NCI-H1105 treated with DMSO at 0.1 percent for 48 hours (cell line): Measurements from ENCODE around the gene TICAM2.

Source experiments
- DNase-seq: peaks from one replicate; lab custom pipeline; 2025; lab: John Stamatoyannopoulos, UW

TICAM2 gene

DNA sequence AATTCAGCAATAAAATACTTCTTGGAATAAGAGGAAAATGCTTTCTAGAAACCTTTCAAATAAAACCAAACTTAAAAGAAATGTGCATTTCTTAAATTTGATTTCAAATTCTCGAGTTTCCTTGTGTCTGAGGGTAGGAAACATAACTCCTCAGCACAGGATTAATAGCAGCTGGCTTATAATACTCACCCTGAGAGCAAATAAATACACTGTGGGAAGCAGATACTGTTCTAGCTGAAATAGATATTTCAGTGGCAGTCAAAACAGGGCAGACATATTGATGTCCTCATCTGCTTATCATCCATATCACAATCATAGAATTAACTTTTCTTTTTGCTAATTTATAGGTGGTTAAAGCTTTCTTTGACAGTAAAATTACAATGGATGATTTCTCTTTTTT lies 33.6 kb downstream of the TICAM2 start:
- no peak for DNase-seq

- no peak for DNase-seq
These were observed 37.0 kb downstream of the TICAM2 start for GRCh38 chr5:115565233-115565632.

- DNase-seq: no peak
These were observed 41.1 kb downstream of the TICAM2 start for GRCh38 chr5:115561176-115561575.

GRCh38 chr5:115559524-115559923 lies 42.8 kb downstream of the TICAM2 start:
- DNase-seq: no peak

GRCh38 chr5:115558388-115558956 lies 43.8 kb downstream of the TICAM2 start:
- DNase-seq: no peak

DNA sequence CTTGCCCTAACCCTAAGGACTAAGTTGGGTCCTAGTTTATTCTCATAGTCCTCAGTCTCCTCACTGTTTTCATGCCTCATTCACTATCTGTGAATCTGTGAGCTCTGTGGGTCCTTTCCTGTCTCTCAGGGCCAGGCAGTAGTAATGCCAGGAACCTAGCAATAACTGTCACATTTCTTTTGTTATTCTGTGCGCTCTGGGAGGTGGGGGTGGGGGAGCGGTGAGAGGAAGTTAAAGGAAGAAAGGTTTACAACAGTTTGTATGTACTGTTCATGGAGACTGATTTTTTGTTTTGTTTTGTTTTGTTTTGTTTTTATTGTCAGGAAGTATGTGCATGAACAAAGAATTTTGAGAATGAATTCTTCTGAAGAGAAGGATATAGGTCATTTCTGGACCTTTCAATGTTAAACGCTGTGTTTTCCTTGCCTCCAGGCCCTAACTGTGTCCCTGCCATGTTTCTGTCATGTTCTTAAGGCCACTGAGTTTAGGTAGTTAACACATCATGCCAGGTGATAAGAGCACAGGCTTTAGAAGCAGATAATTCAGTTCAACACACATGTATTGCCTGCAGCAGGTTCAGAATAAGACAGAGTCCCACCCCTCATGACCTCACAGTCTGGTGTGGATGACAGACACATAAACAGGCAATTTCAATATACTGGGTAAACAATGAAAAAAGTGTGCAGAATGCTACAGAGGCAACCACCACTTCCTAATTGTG lies 44.5 kb downstream of the TICAM2 start:
- DNase-seq: no peak

DNA sequence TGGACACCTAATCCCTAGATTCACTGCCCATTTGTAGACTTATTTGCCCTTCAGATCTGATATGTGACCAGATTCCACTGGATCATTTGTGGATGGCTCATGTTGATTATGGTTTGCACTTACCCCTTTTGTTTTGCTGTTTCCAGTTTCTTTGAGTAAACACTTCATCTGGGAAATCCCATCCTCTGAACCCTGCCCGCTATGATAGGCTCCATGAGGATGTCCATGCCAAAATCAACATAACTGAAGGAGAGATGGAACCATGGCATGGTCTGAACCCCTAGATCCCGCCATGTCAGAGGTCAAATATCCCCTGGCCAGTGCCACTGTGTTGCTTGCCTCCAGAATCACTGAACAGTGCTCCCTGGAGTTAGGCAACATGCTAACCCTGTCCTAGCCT lies 46.0 kb downstream of the TICAM2 start:
- DNase-seq: no peak

DNA sequence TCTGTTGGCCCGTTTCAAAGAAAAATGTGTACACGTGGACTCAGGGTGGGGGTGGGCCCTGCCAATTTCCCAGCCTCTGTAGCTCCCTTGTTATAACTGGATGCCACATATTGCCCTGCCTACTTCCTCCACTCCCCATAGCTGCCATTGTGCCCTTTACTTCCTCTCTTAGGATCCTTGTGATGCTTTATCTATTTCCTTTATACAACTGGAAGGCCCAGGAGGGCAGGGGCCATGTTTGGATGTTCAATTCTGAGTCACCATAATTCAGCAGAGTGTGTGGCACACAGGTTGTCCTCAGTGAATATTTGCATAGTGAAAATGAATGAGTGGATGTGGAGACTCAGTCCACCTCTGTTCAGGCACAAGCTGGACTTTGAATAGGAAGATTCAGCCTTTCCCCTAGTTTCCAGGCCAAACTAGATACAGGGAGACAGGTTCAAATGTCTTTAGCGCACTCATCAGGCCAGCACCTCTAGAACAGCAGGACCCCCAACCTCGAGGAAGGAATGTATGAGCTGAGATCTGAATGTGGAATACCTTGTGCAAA lies 47.1 kb downstream of the TICAM2 start:
- no peak for DNase-seq

DNA sequence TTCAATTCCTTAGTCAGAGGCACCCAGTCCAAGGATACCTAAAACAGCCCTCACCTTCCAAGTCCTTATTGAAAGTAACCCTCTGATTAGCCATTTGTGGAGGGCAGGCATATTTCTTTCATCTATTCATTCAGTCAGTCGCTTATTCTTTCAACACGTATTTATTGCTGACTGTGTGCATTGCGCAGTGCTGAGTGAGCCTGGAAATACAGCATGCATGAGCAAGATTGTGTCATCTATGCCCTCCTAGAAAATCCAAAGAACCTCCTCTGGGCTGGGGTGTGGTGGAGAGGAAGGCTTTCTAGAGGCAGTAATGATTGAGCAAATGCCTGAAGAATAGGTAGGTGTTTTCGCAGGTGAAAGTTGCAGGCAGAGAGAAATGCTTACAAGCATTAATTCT lies 49.2 kb downstream of the TICAM2 start:
- no peak for DNase-seq

GRCh38 chr5:115551415-115551814 lies 50.9 kb downstream of the TICAM2 start:
- no peak for DNase-seq

GRCh38 chr5:115549154-115549553 lies 53.1 kb downstream of the TICAM2 start:
- no peak for DNase-seq

DNA sequence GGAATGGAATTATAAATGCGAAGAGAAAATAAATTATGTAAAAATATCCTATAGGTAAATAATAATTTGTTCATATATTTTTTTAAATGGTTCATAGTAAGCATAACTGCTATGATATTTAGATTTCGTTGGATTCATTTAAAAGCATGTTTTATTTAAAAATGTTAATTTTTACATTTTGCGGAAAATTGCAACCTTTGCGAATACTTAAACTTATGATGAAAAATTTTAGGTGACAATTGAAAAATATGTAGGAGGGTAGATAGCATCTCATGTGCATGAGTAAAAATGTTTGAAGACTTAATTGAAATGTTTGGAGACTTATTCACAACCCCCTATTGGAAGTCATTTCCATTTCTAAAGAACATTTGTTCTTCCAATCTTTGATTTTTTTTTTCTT lies 53.6 kb downstream of the TICAM2 start:
- no peak for DNase-seq

DNA sequence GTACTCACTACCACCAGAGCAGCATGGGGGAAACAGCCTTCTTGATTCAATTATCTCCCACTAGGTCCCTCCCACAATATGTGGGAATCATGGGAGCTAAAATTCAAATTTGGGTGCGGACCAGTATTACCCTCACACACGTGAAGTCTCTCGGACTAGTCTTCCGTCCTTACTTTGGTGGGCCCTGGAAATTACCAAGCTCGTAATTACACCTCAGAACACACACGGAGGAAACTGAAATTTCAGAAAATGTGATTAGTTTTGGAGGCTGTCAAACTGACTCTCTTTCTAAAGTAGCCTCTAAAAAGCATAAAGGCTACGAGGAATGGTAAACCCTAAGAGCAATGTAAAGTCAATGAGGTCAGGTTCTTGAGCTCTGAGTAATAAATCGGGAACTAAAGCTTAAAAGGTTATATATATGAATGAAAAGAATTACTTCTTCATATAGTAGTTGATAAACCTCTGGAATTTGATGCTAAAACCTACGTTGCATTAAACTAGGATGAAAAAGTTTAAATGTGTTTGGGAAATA lies 56.9 kb downstream of the TICAM2 start:
- no peak for DNase-seq

- peak; percentile 80 for DNase-seq
These were observed 57.6 kb downstream of the TICAM2 start, which contains the start of gene FEM1C for GRCh38 chr5:115544436-115545350. Gene FEM1C (minus strand): TSS chr5:115544775. CDS start chr5:115543493, 1,282 bp downstream.

GRCh38 chr5:115544043-115544435 lies 58.2 kb downstream of the TICAM2 start:
- no peak for DNase-seq

DNA sequence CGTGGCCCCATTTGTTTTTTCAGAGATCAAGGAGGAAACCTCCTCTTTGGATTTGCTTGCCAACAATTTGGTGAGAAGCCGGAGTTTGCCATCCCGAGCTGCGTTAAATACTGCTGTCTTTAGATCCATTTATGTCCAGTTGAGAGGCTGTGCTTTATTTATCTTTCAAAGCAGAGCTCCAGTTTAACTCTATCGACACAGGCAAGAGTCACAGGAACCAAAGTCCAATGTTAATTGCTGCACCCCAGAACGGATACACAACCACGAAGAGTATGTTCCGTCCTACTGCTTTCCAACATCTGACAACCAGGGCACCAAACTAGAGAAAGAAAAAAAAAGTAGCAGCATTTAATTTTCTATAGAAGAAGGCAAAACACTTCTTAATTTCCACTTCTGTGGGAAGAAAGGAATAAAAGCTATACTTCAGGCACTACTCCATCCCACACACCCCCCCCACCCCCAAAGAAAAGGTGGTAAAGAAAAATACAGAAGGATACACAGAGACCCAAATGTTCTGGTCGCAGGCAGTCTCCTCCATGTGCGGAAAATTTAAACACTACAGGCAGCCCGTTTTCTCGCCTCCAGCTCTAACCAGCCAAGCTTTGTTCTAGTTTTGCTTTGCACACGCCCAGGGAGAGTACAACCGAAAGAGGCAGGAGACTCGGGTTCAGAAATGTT lies 58.8 kb downstream of the TICAM2 start:
- DNase-seq: peak; percentile 22

DNA sequence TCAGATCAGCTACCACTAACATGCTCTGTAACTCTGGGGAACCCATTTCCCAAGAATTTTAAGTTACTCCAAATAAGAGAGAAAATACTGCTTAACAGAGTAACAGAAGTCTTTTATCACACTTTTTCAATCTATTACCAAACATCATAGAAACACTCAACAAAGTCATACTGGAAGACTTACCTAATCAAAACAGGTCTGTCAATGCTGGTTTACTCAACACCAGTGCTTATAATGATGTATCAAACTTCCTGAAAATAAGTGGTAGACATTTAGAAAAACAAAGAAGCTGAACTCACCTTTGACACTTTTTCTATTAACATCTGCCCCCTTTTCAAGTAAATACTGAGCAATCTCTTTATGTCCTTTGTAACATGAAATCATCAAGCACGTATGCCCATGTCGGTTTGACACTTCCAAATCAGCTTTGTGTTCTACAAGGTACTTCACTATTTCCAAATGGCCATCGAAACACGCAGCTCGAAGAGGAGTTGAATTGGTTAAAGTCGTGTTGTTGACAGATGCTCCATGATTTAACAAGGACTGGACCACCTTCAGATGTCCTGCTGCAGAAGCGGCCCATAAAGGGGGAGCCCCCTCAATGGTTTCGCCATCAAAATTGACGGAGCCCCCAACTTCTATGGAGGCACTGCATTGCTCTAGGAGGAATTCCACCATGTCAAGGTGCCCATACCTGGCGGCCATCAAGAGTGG lies 59.5 kb downstream of the TICAM2 start:
- DNase-seq: no peak

GRCh38 chr5:115542086-115542485 lies 60.2 kb downstream of the TICAM2 start:
- DNase-seq: no peak

- no peak for DNase-seq
These were observed 60.7 kb downstream of the TICAM2 start for GRCh38 chr5:115541611-115542010.

- DNase-seq: no peak
These were observed 66.7 kb downstream of the TICAM2 start for GRCh38 chr5:115535479-115536035.

DNA sequence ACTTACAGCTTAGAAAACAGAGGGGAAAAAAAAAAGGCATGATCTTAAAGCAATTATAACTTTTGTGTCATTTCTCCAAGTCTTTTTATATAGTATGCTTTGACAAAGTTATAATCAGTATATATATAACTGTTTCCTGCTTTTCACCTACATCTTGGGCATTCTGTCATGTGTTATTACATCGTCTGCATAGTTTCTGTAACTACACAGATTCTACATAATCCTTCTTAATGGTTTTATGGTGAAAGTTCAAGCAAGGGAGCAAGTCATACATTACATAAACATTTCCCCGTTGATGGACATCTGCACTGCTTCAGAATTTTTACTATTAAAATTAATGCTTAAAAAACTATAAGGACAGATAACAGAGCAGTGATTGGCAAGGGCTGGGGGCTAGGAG lies 69.8 kb downstream of the TICAM2 start:
- DNase-seq: no peak
